Transverse colon (tissue), 1 donor: ENCODE data around the gene ZBTB48.

Source experiments
- EP300 ChIP-seq: sonication (generic); formaldehyde crosslinking; IDR thresholded peaks from one replicate; pipeline ENCODE4 v1.6.1; 2017; ENCODE audit warnings: antibody characterized with exemption, low read depth
- POLR2A ChIP-seq: fragments of 450-650 bp; IDR thresholded peaks from one replicate; pipeline ENCODE4 v1.6.1; 2016; ENCODE audit warnings: antibody characterized with exemption, mild to moderate bottlenecking, moderate library complexity

GRCh38 chr1:6601923-6602668, 22.3 kb downstream of the ZBTB48 start:
- no peak for TF ChIP-seq EP300
- TF ChIP-seq POLR2A: no peak
